Chondrocyte (in vitro differentiated cells): ENCODE measurements around the gene GAD2. TPM values are rescaled to one million over a fixed set of nuclear protein-coding genes. Genes with fewer than 3 reads are reported as not detected.

ENCODE experiments used
- DNase-seq: peaks from one replicate; pipeline ENCODE4 v3.0.0; 2021; ENCODE audit warnings: mixed read lengths, low spot score
- H3K27ac Mint-ChIP-seq: one replicate; pipeline ENCODE4 v1.8.0; 2021; ENCODE audit warnings: mild to moderate bottlenecking, moderate library complexity, mixed read lengths; ENCODE audit not compliant: unreplicated experiment
- H3K27me3 Mint-ChIP-seq: 2 replicates; pipeline ENCODE4 v1.8.0; 2021; ENCODE audit warnings: low read depth, mixed read lengths
- H3K36me3 Mint-ChIP-seq: 2 replicates; pipeline ENCODE4 v1.8.0; 2021; ENCODE audit warnings: low read depth, mixed read lengths
- H3K4me1 Mint-ChIP-seq: 2 replicates; pipeline ENCODE4 v1.8.0; 2021; ENCODE audit warnings: low read depth, mild to moderate bottlenecking, mixed read lengths
- H3K4me3 Mint-ChIP-seq: one replicate; pipeline ENCODE4 v1.8.0; 2021; ENCODE audit warnings: mild to moderate bottlenecking, moderate library complexity, mixed read lengths; ENCODE audit not compliant: unreplicated experiment
- H3K9me3 Mint-ChIP-seq: 2 replicates; pipeline ENCODE4 v1.8.0; 2021; ENCODE audit warnings: low read depth, mixed read lengths
- CTCF ChIP-seq: fragments of 200-600 bp; sonication (generic); IDR thresholded peaks from 2 replicates; pipeline ENCODE4 v1.5.0; 2021; ENCODE audit warnings: antibody characterized with exemption, mild to moderate bottlenecking, moderate library complexity
- total RNA-seq: library from RNA; stranded (reverse); gene quantifications from 3 replicates; pipeline ENCODE4 v1.2.1, GENCODE V29; 2021

GAD2 gene
- total RNA-seq, 1 donor from 2014 or later, result not detected

- no peak for DNase-seq
- Mint-ChIP-seq H3K4me3 (no peak overlapping the region), H3K4me1 (no peaks in the 10 kb centered on the region), H3K27ac (no peak overlapping the region), H3K27me3 (no peaks in the 10 kb centered on the region), H3K9me3 (peaks cover 10% of the 10 kb centered on the region), H3K36me3 (no peaks in the 10 kb centered on the region)
- no peak for TF ChIP-seq CTCF
These were observed 35.4 kb downstream of the GAD2 start for GRCh38 chr10:26251925-26252324.

DNA sequence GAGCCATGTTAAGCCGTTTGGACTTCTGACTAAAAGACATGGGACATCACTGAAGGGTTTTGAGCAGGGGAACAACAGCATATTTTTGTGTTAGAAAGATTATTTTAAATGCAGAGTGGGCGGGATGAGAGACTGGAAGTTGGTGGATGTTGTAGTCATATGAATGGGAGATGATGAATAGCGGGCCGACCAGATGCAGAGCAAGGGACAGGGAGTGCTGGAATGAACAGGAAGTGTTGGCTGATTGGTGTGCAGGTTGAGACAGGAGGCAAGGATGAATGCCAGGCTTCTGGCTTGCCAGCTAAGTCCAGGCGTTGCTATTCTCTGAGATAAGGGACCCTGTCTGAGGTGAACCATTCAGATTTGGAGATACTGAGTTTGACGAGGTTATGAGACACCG is 38.0 kb downstream of the GAD2 start:
- no peaks in the 10 kb centered on the region for H3K27me3 Mint-ChIP-seq
- no peak overlapping the region for H3K4me3 Mint-ChIP-seq
- peaks cover 10% of the 10 kb centered on the region for H3K9me3 Mint-ChIP-seq
- no peaks in the 10 kb centered on the region for H3K36me3 Mint-ChIP-seq
- no peak for TF ChIP-seq CTCF
- no peak overlapping the region for H3K27ac Mint-ChIP-seq
- H3K4me1 Mint-ChIP-seq, result no peaks in the 10 kb centered on the region
- no peak for DNase-seq

DNA sequence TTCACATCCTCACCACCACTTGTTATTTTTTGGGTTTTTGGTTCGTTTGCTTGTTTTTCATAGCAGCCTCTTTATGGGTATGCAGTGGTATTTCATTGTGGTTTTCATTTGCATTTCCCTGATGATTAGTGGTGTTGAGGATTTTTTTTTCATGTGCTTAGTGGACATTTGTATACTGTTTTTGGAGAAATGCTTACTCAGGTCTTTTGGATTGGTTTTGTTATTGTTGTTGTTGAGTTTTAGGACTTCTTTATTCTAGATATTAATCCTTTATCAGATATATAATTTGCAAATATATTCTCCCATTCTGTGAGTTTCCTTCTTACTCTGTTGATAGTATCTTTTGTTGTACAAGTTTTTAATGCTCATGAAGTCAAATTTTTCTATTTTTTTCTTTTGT is 42.8 kb downstream of the GAD2 start:
- TF ChIP-seq CTCF, result no peak

DNA sequence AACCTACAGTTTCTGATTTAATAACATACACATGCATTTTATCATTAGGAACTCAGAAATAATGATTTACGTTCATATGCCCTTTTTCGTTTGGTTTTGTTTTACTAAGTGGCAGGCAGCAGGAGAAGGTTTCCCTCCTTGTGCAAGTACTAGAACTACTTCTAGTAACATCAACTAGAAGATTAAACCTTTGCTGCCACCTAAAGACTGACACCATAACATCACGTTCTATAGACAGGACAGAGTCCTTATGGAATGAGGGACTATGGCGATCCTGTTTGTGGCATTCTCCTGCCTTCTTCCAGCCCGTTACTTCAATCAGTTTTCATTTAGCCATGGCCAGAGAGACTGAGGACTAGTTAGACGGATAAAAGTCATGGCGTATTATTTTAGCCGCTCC is 53.2 kb downstream of the GAD2 start:
- Mint-ChIP-seq H3K4me3 (no peak overlapping the region), H3K27me3 (peaks cover 6% of the 10 kb centered on the region), H3K27ac (no peak overlapping the region), H3K36me3 (no peaks in the 10 kb centered on the region), H3K9me3 (no peaks in the 10 kb centered on the region), H3K4me1 (no peaks in the 10 kb centered on the region)
- TF ChIP-seq CTCF, result peak; percentile 56
- DNase-seq, result no peak

More for the DNA sequence above, 42.8 kb downstream of the GAD2 start:
- Mint-ChIP-seq H3K4me3 (no peak overlapping the region), H3K27me3 (no peaks in the 10 kb centered on the region), H3K36me3 (no peaks in the 10 kb centered on the region), H3K9me3 (peaks cover 7% of the 10 kb centered on the region), H3K27ac (no peak overlapping the region), H3K4me1 (no peaks in the 10 kb centered on the region)
- no peak for DNase-seq

GRCh38 chr10:26274391-26274790 is 57.8 kb downstream of the GAD2 start:
- no peaks in the 10 kb centered on the region for H3K9me3 Mint-ChIP-seq
- H3K27ac Mint-ChIP-seq, result no peak overlapping the region
- H3K27me3 Mint-ChIP-seq, result peaks cover 6% of the 10 kb centered on the region
- no peak overlapping the region for H3K4me3 Mint-ChIP-seq
- no peaks in the 10 kb centered on the region for H3K36me3 Mint-ChIP-seq
- no peak for DNase-seq
- TF ChIP-seq CTCF, result no peak
- H3K4me1 Mint-ChIP-seq, result no peaks in the 10 kb centered on the region
